Panc1 (cell line): Measurements from ENCODE around the gene GHRHR. TPM values are rescaled to one million over a fixed set of nuclear protein-coding genes. Genes with fewer than 3 reads are reported as not detected.

Experiments
- ATAC-seq: fragments of 200-7000 bp; cut with Tn5 transposase; 2 replicates; pipeline ENCODE4 v1.9.1; 2020; ENCODE audit warnings: mild to moderate bottlenecking, moderate library complexity
- BruUV-seq: library from RNA; stranded (reverse); fragments of 400-500 nt; replicated peaks from 2 replicates; lab custom pipeline; 2021; lab: Mats Ljungman, UMichigan
- CTCF ChIA-PET: fragments of 300-600 bp; sonication (Branson Sonifier 250); formaldehyde crosslinking; loops from one replicate; lab custom pipeline; 2022; ENCODE audit warnings: antibody characterized with exemption; lab: Charles Lee
- POLR2A ChIA-PET: fragments of 300-600 bp; sonication (Branson Sonifier 250); formaldehyde crosslinking; loops from one replicate; lab custom pipeline; 2022; ENCODE audit warnings: antibody characterized with exemption; lab: Charles Lee
- DNase-seq: peaks from one replicate; pipeline ENCODE4 v3.0.0-alpha.2; 2010; ENCODE audit warnings: low read depth, low spot score
- H3K27ac ChIP-seq: 2 replicates; pipeline ENCODE4 v1.5.1; 2011; ENCODE audit warnings: mild to moderate bottlenecking, low read length, inconsistent platforms
- H3K27me3 ChIP-seq: fragments of 200-500 bp; sonication (Bioruptor generic); 2 replicates; pipeline ENCODE4 v1.6.0; 2014; ENCODE audit warnings: low read length, inconsistent platforms; ENCODE audit not compliant: control insufficient read depth, insufficient read depth
- H3K36me3 ChIP-seq: fragments of 200-500 bp; sonication (Bioruptor generic); 2 replicates; pipeline ENCODE4 v1.5.1; 2014; ENCODE audit warnings: inconsistent platforms, mild to moderate bottlenecking, low read length, moderate library complexity; ENCODE audit not compliant: control insufficient read depth, insufficient read depth
- H3K4me1 ChIP-seq: 2 replicates; pipeline ENCODE4 v1.5.1; 2011; ENCODE audit warnings: inconsistent platforms, mild to moderate bottlenecking, low read length, moderate library complexity; ENCODE audit not compliant: control insufficient read depth, insufficient read depth
- H3K4me3 ChIP-seq, 2 experiments: 2 replicates each; pipeline ENCODE4 v1.5.1; 2011 to 2012; ENCODE audit warnings: low read depth in 2 of 2, low read length in 2 of 2, mild to moderate bottlenecking in 2 of 2, inconsistent platforms in 1 of 2, moderate library complexity in 1 of 2
- H3K9me3 ChIP-seq: fragments of 200-500 bp; sonication (Bioruptor generic); 2 replicates; pipeline ENCODE4 v1.5.1; 2014; ENCODE audit warnings: low read depth, mild to moderate bottlenecking, inconsistent platforms, low read length, moderate library complexity; ENCODE audit not compliant: control insufficient read depth, insufficient read depth
- CTCF ChIP-seq: fragments of 450-650 bp; IDR thresholded peaks from 2 replicates; pipeline ENCODE4 v1.5.1; 2017; ENCODE audit warnings: mild to moderate bottlenecking
- POLR2AphosphoS5 ChIP-seq: IDR thresholded peaks from 2 replicates; pipeline ENCODE4 v1.6.1; 2012; ENCODE audit warnings: mild to moderate bottlenecking, low read depth, low read length, moderate library complexity
- REST ChIP-seq, 2 experiments: IDR thresholded peaks; 2 replicates each; pipeline ENCODE4 v1.6.1; 2011 to 2012; ENCODE audit warnings: low read depth in 2 of 2, control low read depth in 1 of 2, low read length in 1 of 2, mild to moderate bottlenecking in 1 of 2, moderate library complexity in 1 of 2; ENCODE audit not compliant: insufficient read depth in 1 of 2
- SIN3A ChIP-seq: IDR thresholded peaks from 2 replicates; pipeline ENCODE4 v1.6.1; 2012; ENCODE audit warnings: low read depth, mild to moderate bottlenecking, low read length, moderate library complexity, borderline replicate concordance; ENCODE audit not compliant: insufficient read depth
- TCF7L2 ChIP-seq: IDR thresholded peaks from 2 replicates; pipeline ENCODE4 v1.6.1; 2011; ENCODE audit warnings: mild to moderate bottlenecking, low read depth, low read length, inconsistent platforms
- in situ Hi-C: cut with HindIII; loops from 2 replicates; pipeline ENCODE4 v1.10.0; 2016; ENCODE audit warnings: low sequenced_read_pairs, low pct_unique_long_range_greater_than_20kb
- intact Hi-C: fragments of 100-400 bp; cut with micrococcal nuclease; formaldehyde crosslinking; loops from one replicate; pipeline ENCODE4 v1.10.0; 2022; ENCODE audit not compliant: unreplicated experiment
- total RNA-seq: library from RNA; stranded (reverse); gene quantifications from one replicate; pipeline ENCODE4 v1.2.1, GENCODE V29; 2021; ENCODE audit not compliant: unreplicated experiment

GHRHR gene
- total RNA-seq, 1 experiment from 2014 or later, result not detected

- Histone ChIP-seq H3K27ac (no peak overlapping the region), H3K36me3 (no peaks in the 10 kb centered on the region), H3K9me3 (no peaks in the 10 kb centered on the region), H3K4me1 (0 out of 2 replicates have a peak, but pooled peaks cover 3% of the 10 kb centered on the region), H3K27me3 (peaks cover 18% of the 10 kb centered on the region), H3K4me3 (no peak overlapping the region)
- ChIA-PET CTCF (interaction anchor here (0.6 to 4.7 kb wide), 9 partner anchors 12 to 209 kb away, joined by 3 to 187 read pairs (median 3); no protein-coding TSS in a partner anchor), POLR2A (interaction anchor here (0.6 kb wide), 1 partner anchor 167 kb away, joined by 5 read pairs; no protein-coding TSS in a partner anchor)
- peak; percentile 67 for DNase-seq
- BruUV-seq, result no TSS peak
- ATAC-seq, result peak; percentile 95
- in situ Hi-C loops (no loop called here), intact Hi-C loops (loop anchor here (1.0 kb wide), 1 partner anchor 139 kb away; no protein-coding TSS in a partner anchor)
- TF ChIP-seq SIN3A (no peak), CTCF (peak; percentile 96), POLR2AphosphoS5 (no peak), TCF7L2 (no peak), REST (IDR thresholded peaks at IDR 0.05; ENCODE audit: insufficient read depth in 1 of 2, low read depth in 2 of 2, low read length in 1 of 2) (no peak)
These were observed 19.5 kb downstream of the GHRHR start for GRCh38 chr7:30983042-30983913.

- ATAC-seq (peak; percentile 6; the same call in 1 of the 2 replicates), DNase-seq (no peak)
- POLR2A ChIA-PET, result interaction anchor here (0.6 kb wide), 1 partner anchor 167 kb away, joined by 5 read pairs; no protein-coding TSS in a partner anchor
- no peaks in the 10 kb centered on the region for H3K4me1 ChIP-seq
- no peaks in the 10 kb centered on the region for H3K36me3 ChIP-seq
- no peak overlapping the region for H3K27ac ChIP-seq
- in situ Hi-C loops (no loop called here), intact Hi-C loops (loop anchor here (1.0 kb wide), 1 partner anchor 138 kb away; no protein-coding TSS in a partner anchor)
- peaks cover 16% of the 10 kb centered on the region for H3K27me3 ChIP-seq
- BruUV-seq, result no TSS peak
- no peaks in the 10 kb centered on the region for H3K9me3 ChIP-seq
- no peak for TF ChIP-seq SIN3A
- no peak for TF ChIP-seq TCF7L2
- TF ChIP-seq POLR2AphosphoS5, result no peak
- TF ChIP-seq REST (IDR thresholded peaks at IDR 0.05; ENCODE audit: insufficient read depth in 1 of 2, low read depth in 2 of 2, low read length in 1 of 2), result no peak
- no peak overlapping the region for H3K4me3 ChIP-seq
- CTCF ChIA-PET, result interaction anchor here (0.7 to 4.7 kb wide), 8 partner anchors 11 to 151 kb away, joined by 3 to 187 read pairs (median 4); no protein-coding TSS in a partner anchor
These were observed 20.1 kb downstream of the GHRHR start for GRCh38 chr7:30983914-30984247.
